Omental fat pad (tissue), 4 donors: ENCODE measurements around the gene TRPC4. TPM values are rescaled to one million over a fixed set of nuclear protein-coding genes. Genes with fewer than 3 reads are reported as not detected.

Experiments
- ATAC-seq: fragments of 150-250 bp; one replicate; pipeline ENCODE4 v1.9.1; 2016; ENCODE audit warnings: mild to moderate bottlenecking, moderate library complexity; ENCODE audit not compliant: low FRiP score
- DNase-seq: peaks from one replicate; pipeline ENCODE4 v3.0.0-alpha.2; 2019; ENCODE audit warnings: low spot score
- CTCF ChIP-seq, 3 donors: fragments of 450-650 bp; IDR thresholded peaks; one replicate each; pipeline ENCODE4 v1.5.1; 2016 to 2017; ENCODE audit warnings: antibody characterized with exemption in 3 of 3, mild to moderate bottlenecking in 3 of 3, moderate library complexity in 2 of 3
- total RNA-seq, 4 donors: library from RNA; depleted of rRNA; stranded (reverse); fragments of >200 nt; gene quantifications; one replicate each; pipeline ENCODE4 v1.1.0, GENCODE V29; 2016

Gene TRPC4
- total RNA-seq, 4 donors from 2014 or later = 0.56 to 1.4 (median 0.95) TPM

GRCh38 chr13:37657134-37657533 lies 212.4 kb downstream of the TRPC4 start:
- ATAC-seq (no peak), DNase-seq (no peak)
- TF ChIP-seq CTCF (IDR thresholded peaks at IDR 0.05) = no peak

- ATAC-seq (peak; percentile 37), DNase-seq (no peak)
- TF ChIP-seq CTCF (IDR thresholded peaks at IDR 0.05) = no peak
Observed at GRCh38 chr13:37656247-37656940, 213.2 kb downstream of the TRPC4 start.

GRCh38 chr13:37652596-37652995 lies 217.0 kb downstream of the TRPC4 start:
- DNase-seq (no peak), ATAC-seq (no peak)
- TF ChIP-seq CTCF (IDR thresholded peaks at IDR 0.05) = no peak

GRCh38 chr13:37651891-37652290 lies 217.7 kb downstream of the TRPC4 start:
- TF ChIP-seq CTCF (IDR thresholded peaks at IDR 0.05) = no peak
- ATAC-seq (no peak), DNase-seq (no peak)

- ATAC-seq (peak; percentile 85), DNase-seq (no peak)
- TF ChIP-seq CTCF (IDR thresholded peaks at IDR 0.05) = no peak
Observed at GRCh38 chr13:37648609-37649008, 221.0 kb downstream of the TRPC4 start.

GRCh38 chr13:37647031-37647650 lies 222.4 kb downstream of the TRPC4 start:
- ATAC-seq (no peak), DNase-seq (no peak)
- no peak for TF ChIP-seq CTCF (IDR thresholded peaks at IDR 0.05)

- DNase-seq (no peak), ATAC-seq (no peak)
- no peak for TF ChIP-seq CTCF (IDR thresholded peaks at IDR 0.05)
Observed at GRCh38 chr13:37646531-37646930, 223.0 kb downstream of the TRPC4 start.
